GM12801 (cell line): Measurements from ENCODE around the gene VEZT.

ENCODE experiments used
- TF ChIP-seq, protein P1 (sequence below): IDR thresholded peaks from one replicate; pipeline ENCODE4 v1.5.1; 2011; ENCODE audit warnings: control low read depth; ENCODE audit not compliant: insufficient read length; ENCODE audit errors: extremely low read depth

Gene VEZT

DNA sequence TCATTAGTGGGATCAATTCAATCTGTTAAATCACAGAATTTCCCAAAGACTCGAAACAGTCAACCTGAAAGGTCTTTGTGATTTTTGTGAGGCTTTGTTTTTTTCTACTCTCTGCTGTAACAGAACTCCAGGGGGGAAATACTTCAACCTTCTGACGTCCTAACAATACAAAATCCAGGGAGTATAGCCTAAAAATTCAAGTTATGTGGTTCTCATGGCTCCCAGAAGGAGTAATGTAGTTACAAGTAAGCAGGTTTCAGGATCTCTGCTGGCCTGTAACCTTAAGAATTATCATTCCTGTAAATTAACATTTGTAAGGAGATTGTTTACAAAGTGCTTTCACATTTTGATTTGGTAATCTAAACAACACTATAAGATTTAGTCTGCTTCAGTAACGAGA is 39.9 kb downstream of the VEZT start:
- TF ChIP-seq, protein P1, sequence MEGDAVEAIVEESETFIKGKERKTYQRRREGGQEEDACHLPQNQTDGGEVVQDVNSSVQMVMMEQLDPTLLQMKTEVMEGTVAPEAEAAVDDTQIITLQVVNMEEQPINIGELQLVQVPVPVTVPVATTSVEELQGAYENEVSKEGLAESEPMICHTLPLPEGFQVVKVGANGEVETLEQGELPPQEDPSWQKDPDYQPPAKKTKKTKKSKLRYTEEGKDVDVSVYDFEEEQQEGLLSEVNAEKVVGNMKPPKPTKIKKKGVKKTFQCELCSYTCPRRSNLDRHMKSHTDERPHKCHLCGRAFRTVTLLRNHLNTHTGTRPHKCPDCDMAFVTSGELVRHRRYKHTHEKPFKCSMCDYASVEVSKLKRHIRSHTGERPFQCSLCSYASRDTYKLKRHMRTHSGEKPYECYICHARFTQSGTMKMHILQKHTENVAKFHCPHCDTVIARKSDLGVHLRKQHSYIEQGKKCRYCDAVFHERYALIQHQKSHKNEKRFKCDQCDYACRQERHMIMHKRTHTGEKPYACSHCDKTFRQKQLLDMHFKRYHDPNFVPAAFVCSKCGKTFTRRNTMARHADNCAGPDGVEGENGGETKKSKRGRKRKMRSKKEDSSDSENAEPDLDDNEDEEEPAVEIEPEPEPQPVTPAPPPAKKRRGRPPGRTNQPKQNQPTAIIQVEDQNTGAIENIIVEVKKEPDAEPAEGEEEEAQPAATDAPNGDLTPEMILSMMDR, result no peak

DNA sequence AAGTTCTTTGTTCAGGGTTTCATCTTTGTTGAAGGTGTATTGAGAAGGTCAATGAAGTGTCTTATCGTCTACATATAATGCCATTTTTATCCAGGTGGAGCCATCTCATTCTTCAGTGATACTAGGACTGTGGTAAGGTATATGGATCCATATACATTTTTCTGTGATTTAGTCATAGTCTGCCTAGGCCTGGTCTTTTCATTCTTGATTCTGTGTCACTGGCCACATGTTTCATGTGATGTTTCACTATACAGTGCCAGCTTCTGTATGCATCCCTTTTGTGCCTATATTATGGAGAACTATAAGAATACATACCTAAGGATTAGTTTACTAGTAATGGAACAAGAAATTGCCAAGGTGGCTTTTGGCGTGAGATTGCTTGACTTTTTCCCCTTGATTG is 40.5 kb downstream of the VEZT start:
- TF ChIP-seq, protein P1, result no peak

DNA sequence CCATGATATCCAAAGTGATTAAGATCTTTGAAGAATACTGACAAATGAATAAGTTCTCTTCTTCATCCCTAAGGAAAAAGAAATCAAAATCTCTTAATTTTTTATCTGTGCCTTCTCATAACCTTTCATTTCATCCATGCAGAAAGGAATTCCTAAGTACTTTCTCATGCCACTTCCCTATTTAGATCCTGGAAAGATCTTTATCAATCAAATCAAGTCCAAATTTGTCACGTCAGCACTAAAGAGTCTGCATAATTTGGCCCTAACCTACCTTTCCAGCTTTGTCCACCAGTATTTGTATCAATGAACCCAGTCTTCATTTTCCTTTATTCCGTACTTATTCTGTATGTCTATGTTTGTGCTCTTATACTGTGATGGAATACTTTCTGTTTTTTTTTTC is 41.2 kb downstream of the VEZT start:
- TF ChIP-seq, protein P1, result no peak

DNA sequence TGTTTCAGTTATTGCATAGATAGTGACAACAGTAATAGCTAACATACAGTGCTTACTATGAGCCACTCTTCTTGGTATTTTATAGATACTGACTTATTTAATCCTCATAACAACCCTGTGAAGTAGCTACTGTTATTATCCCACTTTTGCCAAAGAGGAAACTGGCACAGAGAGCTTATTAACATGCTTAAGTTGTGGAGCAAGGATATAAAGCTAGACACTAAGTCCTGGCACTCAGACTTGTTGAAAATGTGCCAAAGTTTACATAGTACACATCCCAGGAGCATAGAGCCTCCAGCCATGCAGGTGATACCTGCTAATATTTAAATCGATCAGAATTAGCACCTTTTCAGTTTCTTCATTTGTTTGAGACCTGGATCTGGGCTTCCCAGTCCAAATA is 41.8 kb downstream of the VEZT start:
- TF ChIP-seq, protein P1, result no peak

DNA sequence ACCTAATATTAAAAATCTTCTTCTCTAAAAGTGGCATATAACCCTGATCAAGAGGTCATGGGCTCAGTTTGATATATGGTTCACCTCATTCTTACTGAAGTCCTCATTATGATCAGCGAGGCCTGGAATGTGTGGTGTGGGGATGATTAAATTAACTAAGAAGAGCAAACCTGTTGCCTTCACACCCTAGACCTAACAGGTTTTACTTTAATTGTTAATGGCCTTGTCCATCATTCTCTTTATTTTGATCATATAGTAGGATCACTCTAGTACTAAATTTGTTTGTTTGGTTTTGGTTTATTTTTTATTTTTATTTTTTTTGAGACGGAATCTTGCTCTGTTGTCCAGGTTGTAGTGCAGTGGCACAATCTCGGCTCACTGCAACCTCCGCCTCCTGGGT is 43.5 kb downstream of the VEZT start:
- TF ChIP-seq, protein P1, result no peak

DNA sequence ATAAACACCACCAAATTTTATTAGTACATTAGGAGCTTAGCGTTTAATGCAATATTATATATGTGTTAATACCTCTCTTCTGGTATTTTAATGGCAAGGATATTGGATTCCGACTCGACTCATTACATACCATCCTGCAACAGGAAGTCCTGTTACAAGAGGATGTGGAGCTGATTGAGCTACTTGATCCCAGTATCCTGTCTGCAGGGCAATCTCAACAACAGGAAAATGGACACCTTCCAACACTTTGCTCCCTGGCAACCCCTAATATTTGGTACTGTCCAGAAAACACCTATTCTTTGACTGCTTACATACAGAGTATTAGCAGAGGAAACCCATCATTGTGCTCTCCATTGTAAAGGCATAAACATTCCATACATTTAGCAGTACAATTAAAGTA is 45.2 kb downstream of the VEZT start:
- TF ChIP-seq, protein P1, result no peak

DNA sequence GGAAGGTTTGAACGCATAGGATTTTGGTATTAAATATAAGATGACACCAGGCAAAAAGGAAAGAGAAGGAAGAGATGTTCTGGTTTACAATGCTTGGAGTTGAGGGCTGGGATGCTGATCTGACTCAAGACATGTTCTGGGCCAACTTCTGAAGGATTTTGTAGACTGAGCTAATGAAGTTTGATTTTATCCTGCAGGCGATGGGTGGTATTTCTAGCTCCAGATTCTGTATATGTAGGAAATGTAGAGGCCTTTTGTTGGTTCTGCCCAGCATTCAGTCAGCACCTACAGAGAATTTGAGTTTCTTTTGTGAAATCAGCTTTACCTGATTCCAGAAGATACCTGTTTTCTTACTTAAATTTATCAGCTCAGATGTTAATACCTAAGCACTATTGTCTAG is 48.2 kb downstream of the VEZT start:
- TF ChIP-seq, protein P1, result no peak

DNA sequence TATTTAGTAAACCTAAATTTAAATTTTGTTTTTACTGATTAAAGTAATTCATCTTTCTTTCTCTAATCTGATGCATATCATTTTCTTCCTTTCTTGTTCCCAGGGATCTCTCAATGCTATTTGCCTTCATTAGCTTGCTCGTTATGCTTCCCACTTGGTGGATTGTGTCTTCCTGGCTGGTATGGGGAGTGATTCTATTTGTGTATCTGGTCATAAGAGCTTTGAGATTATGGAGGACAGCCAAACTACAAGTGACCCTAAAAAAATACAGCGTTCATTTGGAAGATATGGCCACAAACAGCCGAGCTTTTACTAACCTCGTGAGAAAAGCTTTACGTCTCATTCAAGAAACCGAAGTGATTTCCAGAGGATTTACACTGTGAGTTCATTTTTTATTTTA is 48.6 kb downstream of the VEZT start:
- TF ChIP-seq, protein P1, result no peak
